PC-9 (cell line): ENCODE results near the gene CCDC146. TPM values are rescaled to one million over a fixed set of nuclear protein-coding genes. Genes with fewer than 3 reads are reported as not detected.

Source experiments
- BruUV-seq: library from RNA; stranded (reverse); fragments of 400-500 nt; replicated peaks from 2 replicates; lab custom pipeline; 2021; lab: Mats Ljungman, UMichigan
- CTCF ChIA-PET: fragments of 300-600 bp; sonication (Branson Sonifier 250); formaldehyde crosslinking; loops from one replicate; lab custom pipeline; 2022; ENCODE audit warnings: antibody characterized with exemption; lab: Charles Lee
- POLR2A ChIA-PET: fragments of 300-600 bp; sonication (Branson Sonifier 250); formaldehyde crosslinking; loops from one replicate; lab custom pipeline; 2022; ENCODE audit warnings: antibody characterized with exemption; ENCODE audit not compliant: unreplicated experiment; lab: Charles Lee
- DNase-seq, 2 experiments: peaks; one replicate each; pipeline versions ENCODE4 v3.0.0 to v3.0.0-alpha.2; 2015 to 2022; ENCODE audit warnings: mixed read lengths in 1 of 2
- H2AFZ ChIP-seq: fragments of 200-600 bp; sonication (generic); 2 replicates; pipeline ENCODE4 v1.8.1; 2017; ENCODE audit warnings: antibody characterized with exemption
- H3F3A ChIP-seq: fragments of 200-600 bp; sonication (generic); 2 replicates; pipeline ENCODE4 v1.8.1; 2017; ENCODE audit warnings: antibody characterized with exemption, mild to moderate bottlenecking, low read depth; ENCODE audit not compliant: insufficient read depth
- H3K27ac ChIP-seq: fragments of 200-600 bp; sonication (generic); 2 replicates; pipeline ENCODE4 v1.6.1; 2016; ENCODE audit warnings: mixed run types
- H3K27me3 ChIP-seq: fragments of 200-600 bp; sonication (generic); 2 replicates; pipeline ENCODE4 v1.6.1; 2016; ENCODE audit warnings: low read depth, mixed run types; ENCODE audit not compliant: insufficient read depth
- H3K36me3 ChIP-seq: fragments of 200-600 bp; sonication (generic); 2 replicates; pipeline ENCODE4 v1.6.1; 2016; ENCODE audit warnings: low read depth, mixed run types
- H3K4me1 ChIP-seq: fragments of 200-600 bp; sonication (generic); replicated peaks from 2 replicates; pipeline ENCODE4 v1.6.1; 2016; ENCODE audit warnings: mixed run types; ENCODE audit not compliant: insufficient read depth
- H3K4me2 ChIP-seq: fragments of 200-600 bp; sonication (generic); 2 replicates; pipeline ENCODE4 v1.6.1; 2017; ENCODE audit warnings: mixed run types
- H3K4me3 ChIP-seq: fragments of 200-600 bp; sonication (generic); 2 replicates; pipeline ENCODE4 v1.6.1; 2016; ENCODE audit warnings: mixed run types
- H3K79me2 ChIP-seq: fragments of 200-600 bp; sonication (generic); 2 replicates; pipeline ENCODE4 v1.6.1; 2017; ENCODE audit warnings: low read depth, mixed run types
- H3K9me2 ChIP-seq: fragments of 200-600 bp; sonication (generic); 2 replicates; pipeline ENCODE4 v1.8.1; 2017; ENCODE audit warnings: mild to moderate bottlenecking; ENCODE audit not compliant: insufficient read depth
- H3K9me3 ChIP-seq: fragments of 200-600 bp; sonication (generic); 2 replicates; pipeline ENCODE4 v1.8.1; 2016; ENCODE audit warnings: low read depth; ENCODE audit not compliant: insufficient read depth
- H4K20me1 ChIP-seq: fragments of 200-600 bp; sonication (generic); 2 replicates; pipeline ENCODE4 v1.8.1; 2017; ENCODE audit not compliant: insufficient read depth
- CTCF ChIP-seq: fragments of 200-600 bp; sonication (generic); conservative IDR thresholded peaks from 2 replicates; pipeline ENCODE4 v1.6.1; 2017; ENCODE audit warnings: mixed run types, antibody characterized with exemption, mild to moderate bottlenecking, moderate library complexity
- EZH2 ChIP-seq: fragments of 200-600 bp; sonication (generic); IDR thresholded peaks from 2 replicates; pipeline ENCODE4 v1.8.0; 2017; ENCODE audit warnings: antibody characterized with exemption, low read depth
- intact Hi-C: fragments of 100-400 bp; cut with micrococcal nuclease; formaldehyde crosslinking; loops from one replicate; pipeline ENCODE4 v1.10.0; 2022; ENCODE audit not compliant: unreplicated experiment
- total RNA-seq: library from RNA; stranded (reverse); gene quantifications from 2 replicates; pipeline ENCODE4 v1.2.3, GENCODE V29; 2021

CCDC146 gene
- total RNA-seq, 1 experiment from 2014 or later, result 15.9 TPM

GRCh38 chr7:77326131-77326530 is 203.7 kb downstream of the CCDC146 start:
- CTCF ChIA-PET, result no interaction called here

GRCh38 chr7:77327067-77327931 is 204.9 kb downstream of the CCDC146 start:
- Histone ChIP-seq H3K4me3 (no peak overlapping the region), H4K20me1 (no peaks in the 10 kb centered on the region), H3K4me1 (peaks cover 44% of the 10 kb centered on the region), H3K9me2 (no peaks in the 10 kb centered on the region), H3K36me3 (no peaks in the 10 kb centered on the region), H2AFZ (no peak overlapping the region), H3K27me3 (no peaks in the 10 kb centered on the region), H3K27ac (no peak overlapping the region), H3K79me2 (no peaks in the 10 kb centered on the region), H3K9me3 (no peaks in the 10 kb centered on the region), H3F3A (no peaks in the 10 kb centered on the region; the same call in 1 of the 2 replicates), H3K4me2 (peak overlapping the region; percentile 40; the same call in 1 of the 2 replicates)
- no TSS peak for BruUV-seq
- intact Hi-C loops, result no loop called here
- TF ChIP-seq EZH2 (no peak), CTCF (no peak)
- CTCF ChIA-PET, result interaction anchor here (0.6 kb wide), 1 partner anchor 87 kb away, joined by 3 read pairs; no protein-coding TSS in a partner anchor
- POLR2A ChIA-PET, result interaction anchor here (0.6 kb wide), 1 partner anchor 73 kb away, joined by 3 read pairs; no protein-coding TSS in a partner anchor
- DNase-seq, result peak in 1 of 2 experiments; percentile 33

More at GRCh38 chr7:77326131-77326530, 203.7 kb downstream of the CCDC146 start:
- no peaks in the 10 kb centered on the region for H3K27me3 ChIP-seq
- peak overlapping the region; percentile 40 for H3K4me2 ChIP-seq
- H3K4me3 ChIP-seq, result no peak overlapping the region
- no peaks in the 10 kb centered on the region for H3K79me2 ChIP-seq
- intact Hi-C loops, result no loop called here
- H4K20me1 ChIP-seq, result no peaks in the 10 kb centered on the region
- no TSS peak for BruUV-seq
- DNase-seq, result peak in 1 of 2 experiments; percentile 56
- no peaks in the 10 kb centered on the region for H3K9me2 ChIP-seq
- H2AFZ ChIP-seq, result no peak overlapping the region
- peak overlapping the region; percentile 39; the same call in 1 of the 2 replicates for H3K27ac ChIP-seq
- TF ChIP-seq CTCF, result no peak
- TF ChIP-seq EZH2, result no peak
- POLR2A ChIA-PET, result no interaction called here
- H3F3A ChIP-seq, result no peaks in the 10 kb centered on the region; the same call in 1 of the 2 replicates
- no peaks in the 10 kb centered on the region for H3K9me3 ChIP-seq
- H3K4me1 ChIP-seq, result peaks cover 44% of the 10 kb centered on the region
- H3K36me3 ChIP-seq, result no peaks in the 10 kb centered on the region

GRCh38 chr7:77327932-77328628 is 205.7 kb downstream of the CCDC146 start:
- CTCF ChIA-PET, result no interaction called here
- Histone ChIP-seq H4K20me1 (no peaks in the 10 kb centered on the region), H3F3A (no peaks in the 10 kb centered on the region; the same call in 1 of the 2 replicates), H3K27me3 (no peaks in the 10 kb centered on the region), H3K9me3 (no peaks in the 10 kb centered on the region), H3K9me2 (no peaks in the 10 kb centered on the region), H3K4me2 (no peak overlapping the region), H3K27ac (no peak overlapping the region), H3K4me1 (peaks cover 44% of the 10 kb centered on the region), H3K79me2 (no peaks in the 10 kb centered on the region), H3K4me3 (no peak overlapping the region), H3K36me3 (no peaks in the 10 kb centered on the region), H2AFZ (no peak overlapping the region)
- no peak for DNase-seq
- no TSS peak for BruUV-seq
- no peak for TF ChIP-seq EZH2
- no peak for TF ChIP-seq CTCF
- intact Hi-C loops, result no loop called here
- POLR2A ChIA-PET, result interaction anchor here (0.6 kb wide), 1 partner anchor 74 kb away, joined by 3 read pairs; no protein-coding TSS in a partner anchor
